Measurements from ENCODE around the gene LRP4.

DNA sequence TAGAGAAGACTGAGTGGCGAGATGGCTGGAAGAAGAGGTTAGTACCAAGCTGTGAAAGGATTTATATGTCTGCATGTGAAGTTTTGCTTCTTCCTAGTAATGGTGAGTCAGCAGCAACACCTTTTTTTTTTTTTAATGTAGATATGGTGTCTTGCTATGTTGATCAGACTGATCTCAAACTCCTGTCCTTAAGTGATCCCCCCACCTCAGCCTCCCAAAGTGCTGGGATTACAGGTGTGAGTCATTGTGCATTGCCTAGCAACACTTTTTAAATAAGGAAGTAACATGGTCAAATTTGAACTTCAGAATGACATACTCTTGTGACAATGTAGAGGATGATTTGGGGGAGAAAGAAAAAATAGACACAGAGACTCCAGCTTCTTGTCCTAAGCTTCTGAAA lies 11.7 kb upstream of the LRP4 start:
- no peak for TF ChIP-seq POLR2A (IDR thresholded peaks at IDR 0.05)
- TF ChIP-seq, protein P1, sequence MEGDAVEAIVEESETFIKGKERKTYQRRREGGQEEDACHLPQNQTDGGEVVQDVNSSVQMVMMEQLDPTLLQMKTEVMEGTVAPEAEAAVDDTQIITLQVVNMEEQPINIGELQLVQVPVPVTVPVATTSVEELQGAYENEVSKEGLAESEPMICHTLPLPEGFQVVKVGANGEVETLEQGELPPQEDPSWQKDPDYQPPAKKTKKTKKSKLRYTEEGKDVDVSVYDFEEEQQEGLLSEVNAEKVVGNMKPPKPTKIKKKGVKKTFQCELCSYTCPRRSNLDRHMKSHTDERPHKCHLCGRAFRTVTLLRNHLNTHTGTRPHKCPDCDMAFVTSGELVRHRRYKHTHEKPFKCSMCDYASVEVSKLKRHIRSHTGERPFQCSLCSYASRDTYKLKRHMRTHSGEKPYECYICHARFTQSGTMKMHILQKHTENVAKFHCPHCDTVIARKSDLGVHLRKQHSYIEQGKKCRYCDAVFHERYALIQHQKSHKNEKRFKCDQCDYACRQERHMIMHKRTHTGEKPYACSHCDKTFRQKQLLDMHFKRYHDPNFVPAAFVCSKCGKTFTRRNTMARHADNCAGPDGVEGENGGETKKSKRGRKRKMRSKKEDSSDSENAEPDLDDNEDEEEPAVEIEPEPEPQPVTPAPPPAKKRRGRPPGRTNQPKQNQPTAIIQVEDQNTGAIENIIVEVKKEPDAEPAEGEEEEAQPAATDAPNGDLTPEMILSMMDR (IDR thresholded peaks at IDR 0.05), result no peak

Data from testis (tissue), 2 donors.